ENCODE measurements around the gene HIRA. TPM values are rescaled to one million over a fixed set of nuclear protein-coding genes. Genes with fewer than 3 reads are reported as not detected.
A peak's percentile ranks its signal among the peaks of the same experiment; 100 is the strongest.

The HIRA gene
- total and polyA plus RNA-seq, 9 of the 15 experiments (the other 6 are each of a cell fraction or from before 2014, with no cell fraction given), result 0.96 to 132 (median 58.4) TPM

DNA sequence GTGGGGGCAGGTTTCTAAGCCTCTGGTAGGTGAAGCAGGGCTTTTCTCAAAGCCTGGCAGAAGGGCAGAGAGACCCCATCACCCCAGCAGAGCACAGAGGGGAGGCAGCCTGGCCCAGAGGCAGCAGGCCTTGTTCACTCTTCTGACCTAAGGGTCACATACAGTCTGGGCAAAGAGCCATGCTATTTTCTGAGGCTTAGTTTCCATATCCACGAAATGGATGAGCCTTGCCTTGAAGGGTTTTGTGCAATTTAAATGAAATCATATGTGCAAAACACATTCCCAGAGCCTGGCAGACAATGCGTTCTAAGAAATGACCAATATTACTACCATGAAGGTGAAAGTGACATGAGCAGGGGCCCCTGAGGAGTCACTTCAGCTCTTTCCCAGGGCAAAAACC, 44.5 kb downstream of the HIRA start:
- intact Hi-C loops (cut with micrococcal nuclease) (no loop called here), in situ Hi-C loops (cut with MboI) (no loop called here)
- 92% methylated on average over 2 of the region's 2 CpGs for WGBS (ENCODE audit: insufficient coverage, low coverage, missing lambda C conversion rate)
- ATAC-seq (no peak), DNase-seq (ENCODE audit: extremely low read depth in 1 of 4, low spot score in 3 of 4) (no peak), FAIRE-seq (no peak)
- H3K4me2 ChIP-seq (ENCODE audit: insufficient read depth, low read length), result no peak overlapping the region
- H3K27ac ChIP-seq (ENCODE audit: extremely low read depth, low read depth, low read length), result no peak overlapping the region
- POLR2A ChIA-PET, result interaction anchor here (0.6 to 3.9 kb wide), 10 partner anchors 10 to 253 kb away, joined by 3 to 39 read pairs (median 4); partner anchors contain the start of gene SLC25A1
- H3K36me3 ChIP-seq (ENCODE audit: control insufficient read depth, insufficient read depth, low read length), result peaks cover 96% of the 10 kb centered on the region
- H3K9me3 ChIP-seq (replicated peaks; ENCODE audit: control insufficient read depth, insufficient read depth, low read depth, low read length), result no peaks in the 10 kb centered on the region
- CTCF ChIA-PET (ENCODE audit: low intra/inter-chr PET ratio), result no interaction called here
- no peaks in the 10 kb centered on the region for H3K27me3 ChIP-seq (ENCODE audit: control insufficient read depth in 2 of 2, insufficient read depth in 2 of 2, low read length in 2 of 2)
- no peaks in the 10 kb centered on the region for H3K9me1 ChIP-seq (ENCODE audit: control insufficient read depth, insufficient read depth, low read length)
- H3K79me2 ChIP-seq (ENCODE audit: control insufficient read depth, insufficient read depth, low read length), result no peaks in the 10 kb centered on the region
- 0 out of 2 replicates have a peak, but pooled peaks cover 3% of the 10 kb centered on the region for H4K20me1 ChIP-seq (replicated peaks; ENCODE audit: control insufficient read depth, insufficient read depth, low read length)
- no peak overlapping the region for H3K4me3 ChIP-seq
- H2AFZ ChIP-seq (ENCODE audit: low read depth, low read length), result no peak overlapping the region
- H3K9ac ChIP-seq (ENCODE audit: insufficient read depth in 1 of 2, low read depth in 2 of 2, low read length in 2 of 2), result no peak overlapping the region
- BruUV-seq (replicated peaks), result no TSS peak
- no peaks in the 10 kb centered on the region for H3K4me1 ChIP-seq (replicated peaks in 1 of 2; ENCODE audit: control insufficient read depth in 2 of 2, insufficient read depth in 2 of 2, low read length in 2 of 2)
- TF ChIP-seq ZBTB12 (CRISPR knock-in tag; IDR thresholded peaks at IDR 0.05) (no peak), NEUROD1 (IDR thresholded peaks at IDR 0.05; ENCODE audit: borderline replicate concordance, low read depth, low read length, partially characterized antibody) (no peak), CEBPB (tag; IDR thresholded peaks at IDR 0.05) (no peak), RBM34 (IDR thresholded peaks at IDR 0.05; ENCODE audit: borderline replicate concordance, insufficient read depth, low read length) (no peak), ZNF436 (CRISPR knock-in tag; IDR thresholded peaks at IDR 0.05) (no peak), HMGN3 (IDR thresholded peaks at IDR 0.05; ENCODE audit: borderline replicate concordance, extremely low read depth, insufficient read length, low read depth, low read length) (no peak), HMG20A (CRISPR knock-in tag; conservative IDR thresholded peaks at IDR 0.05) (no peak), ZNF766 (CRISPR knock-in tag; conservative IDR thresholded peaks at IDR 0.05) (no peak), PHB2 (IDR thresholded peaks at IDR 0.05; ENCODE audit: low read depth) (no peak), RAD21 (CRISPR knock-in tag; conservative IDR thresholded peaks at IDR 0.05 in 1 of 2, IDR thresholded peaks at IDR 0.05 in 1 of 2) (0 out of 4 replicates have a peak, but pooled peaks of 1 of the 2 experiments have one; percentile 3), ZNF57 (CRISPR knock-in tag; IDR thresholded peaks at IDR 0.05) (no peak), E2F3 (CRISPR knock-in tag; IDR thresholded peaks at IDR 0.05) (no peak), ZNF561 (CRISPR knock-in tag; conservative IDR thresholded peaks at IDR 0.05) (no peak), EHMT2 (IDR thresholded peaks at IDR 0.05) (no peak), HDAC2 (IDR thresholded peaks at IDR 0.05) (no peak), RBM15 (IDR thresholded peaks at IDR 0.05; ENCODE audit: insufficient read depth, low read length) (no peak), TAL1 (IDR thresholded peaks at IDR 0.05) (no peak), ZNF764 (CRISPR knock-in tag; IDR thresholded peaks at IDR 0.05; ENCODE audit: low read depth) (no peak)
- TF ChIP-seq, protein P1, sequence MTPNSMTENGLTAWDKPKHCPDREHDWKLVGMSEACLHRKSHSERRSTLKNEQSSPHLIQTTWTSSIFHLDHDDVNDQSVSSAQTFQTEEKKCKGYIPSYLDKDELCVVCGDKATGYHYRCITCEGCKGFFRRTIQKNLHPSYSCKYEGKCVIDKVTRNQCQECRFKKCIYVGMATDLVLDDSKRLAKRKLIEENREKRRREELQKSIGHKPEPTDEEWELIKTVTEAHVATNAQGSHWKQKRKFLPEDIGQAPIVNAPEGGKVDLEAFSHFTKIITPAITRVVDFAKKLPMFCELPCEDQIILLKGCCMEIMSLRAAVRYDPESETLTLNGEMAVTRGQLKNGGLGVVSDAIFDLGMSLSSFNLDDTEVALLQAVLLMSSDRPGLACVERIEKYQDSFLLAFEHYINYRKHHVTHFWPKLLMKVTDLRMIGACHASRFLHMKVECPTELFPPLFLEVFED (CRISPR knock-in tag; conservative IDR thresholded peaks at IDR 0.05), result no peak
